ENCODE measurements around the gene SORCS3.
"Not testable (repeated sequence)": the region's sequence is repeated elsewhere in the genome, so short reads cannot be mapped to it uniquely, and the experiment has no call there.

Gene SORCS3

DNA sequence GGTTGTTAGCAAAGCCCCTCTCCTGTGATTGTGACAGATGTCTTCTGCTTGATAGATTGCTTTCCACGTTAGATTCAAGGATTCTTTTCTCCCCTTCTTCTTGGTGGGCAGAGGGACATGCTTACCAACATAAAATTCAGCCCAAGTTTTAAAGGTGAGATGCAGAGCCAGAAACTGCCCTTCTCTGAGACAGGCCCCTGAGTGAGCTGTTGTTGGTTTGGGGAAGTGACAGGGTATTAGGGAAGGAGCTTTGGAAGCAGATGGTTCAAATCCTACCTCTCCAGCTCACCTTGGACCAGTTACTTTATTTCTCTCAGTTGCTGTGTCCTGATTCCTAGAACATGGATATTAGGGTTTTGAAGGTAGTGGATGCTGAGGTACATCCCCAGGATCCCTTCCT is 53.0 kb downstream of the SORCS3 start:
- DNase-seq = no peak

DNA sequence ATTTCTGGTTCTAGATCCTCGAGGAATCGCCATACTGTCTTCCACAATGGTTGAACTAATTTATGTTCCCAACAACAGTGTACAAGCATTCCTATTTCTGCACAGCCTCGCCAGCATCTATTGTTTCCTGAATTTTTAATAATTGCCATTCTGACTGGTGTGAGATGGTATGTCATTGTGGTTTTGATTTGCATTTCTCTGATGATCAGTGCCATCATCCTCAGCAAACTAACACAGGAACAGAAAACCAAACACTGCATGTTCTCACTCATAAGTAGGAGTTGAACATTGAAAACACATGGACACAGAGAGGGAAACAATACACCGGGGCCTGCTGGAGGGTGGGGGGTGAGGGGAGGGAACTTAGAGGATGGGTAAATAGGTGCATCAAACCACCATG is 62.2 kb downstream of the SORCS3 start:
- not testable (repeated sequence) for DNase-seq

DNA sequence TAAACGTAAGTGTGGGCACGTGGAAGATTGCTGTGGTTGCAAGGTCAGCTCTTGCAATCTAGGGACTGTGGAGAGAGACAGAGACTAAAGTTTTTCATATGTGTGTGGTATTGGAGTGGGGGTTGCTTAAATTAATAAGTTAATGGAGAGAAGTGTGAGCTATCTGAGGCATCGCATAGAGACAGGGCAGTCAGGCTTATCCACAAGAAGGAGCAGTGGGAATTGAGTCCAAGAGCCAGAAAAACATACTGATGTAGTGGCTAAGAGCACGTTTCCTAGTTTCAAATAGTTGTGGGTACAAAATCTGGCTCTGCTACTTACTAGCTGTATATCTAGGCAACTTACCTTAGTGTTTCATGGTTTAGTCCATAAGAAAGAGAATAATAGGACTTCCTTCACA is 65.8 kb downstream of the SORCS3 start:
- DNase-seq = no peak

DNA sequence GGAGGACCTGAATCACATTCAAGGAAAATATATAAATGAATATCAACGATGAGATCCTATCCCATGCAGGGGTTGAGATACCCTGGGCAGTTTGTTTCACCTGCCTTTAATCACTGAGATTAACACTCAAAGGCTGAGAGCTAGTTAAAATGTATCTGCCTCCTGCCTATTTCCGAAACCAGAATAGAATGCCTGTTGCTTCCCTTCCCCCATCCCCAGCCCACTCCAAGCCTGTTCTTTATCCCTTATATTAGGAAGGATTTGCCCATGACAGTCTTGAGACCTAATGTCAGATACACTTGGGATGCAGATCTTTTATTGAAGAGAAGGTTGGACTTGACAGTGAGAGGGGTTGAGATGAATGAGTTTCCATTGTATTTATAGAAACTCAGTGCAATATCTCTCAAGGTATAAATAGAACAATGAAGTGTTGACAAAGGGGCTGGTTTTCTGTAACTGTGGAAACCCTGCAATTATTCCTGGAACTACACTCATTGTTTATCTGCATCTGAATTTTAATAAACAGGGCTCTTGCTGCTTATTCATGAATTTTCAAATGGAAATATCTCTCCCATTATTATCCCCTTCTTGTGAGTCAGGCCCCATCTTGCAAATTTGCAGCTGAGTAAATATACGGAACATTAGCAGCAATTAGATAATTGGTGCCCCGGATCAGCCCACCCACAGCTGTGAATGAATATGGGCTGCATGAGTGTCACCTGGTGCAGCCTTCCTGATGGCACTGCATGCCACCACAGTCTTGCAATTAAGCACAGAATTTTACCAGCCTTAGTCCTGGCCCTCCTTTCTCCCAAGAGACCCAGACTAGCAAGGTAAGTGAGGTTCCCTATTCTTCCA is 66.7 kb downstream of the SORCS3 start:
- DNase-seq = no peak

DNA sequence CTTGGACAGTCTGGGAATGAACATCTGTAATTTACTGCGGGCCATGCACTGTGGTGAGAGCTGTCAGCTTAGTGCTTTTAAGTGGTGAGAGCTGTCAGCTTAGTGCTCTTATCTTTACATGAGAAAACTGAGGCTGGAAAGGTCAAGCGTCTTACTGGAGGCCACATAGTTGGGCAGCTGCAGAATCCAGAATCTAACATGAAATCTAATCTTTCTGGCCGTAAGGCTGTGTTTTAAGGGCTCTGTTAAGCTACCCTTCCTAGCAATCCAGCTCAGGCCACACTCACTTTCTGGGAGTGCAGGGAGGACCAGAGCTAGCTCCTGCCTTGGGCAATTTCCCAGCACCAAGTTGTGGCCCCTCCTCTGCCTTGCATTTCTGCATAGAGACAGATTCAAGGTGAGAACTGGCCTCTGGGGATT is 70.2 kb downstream of the SORCS3 start:
- DNase-seq = no peak

DNA sequence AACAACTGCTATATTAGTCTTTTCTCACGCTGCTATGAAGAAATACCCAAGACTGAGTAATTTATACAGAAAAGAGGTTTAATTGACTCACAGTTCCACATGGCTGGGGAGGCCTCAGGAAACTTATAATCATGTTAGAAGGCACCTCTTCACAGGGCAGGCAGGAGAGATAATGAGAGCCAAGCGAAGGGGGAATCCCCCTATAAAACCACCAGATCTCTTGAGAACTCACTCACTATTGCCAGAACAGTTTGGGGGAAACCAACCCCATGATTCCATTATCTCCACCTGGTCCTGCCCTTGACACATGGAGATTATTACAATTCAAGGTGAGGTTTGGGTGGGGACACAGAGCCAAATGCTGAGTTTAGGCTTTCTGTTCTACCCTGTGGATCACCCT is 89.5 kb downstream of the SORCS3 start:
- DNase-seq = not testable (repeated sequence)

DNA sequence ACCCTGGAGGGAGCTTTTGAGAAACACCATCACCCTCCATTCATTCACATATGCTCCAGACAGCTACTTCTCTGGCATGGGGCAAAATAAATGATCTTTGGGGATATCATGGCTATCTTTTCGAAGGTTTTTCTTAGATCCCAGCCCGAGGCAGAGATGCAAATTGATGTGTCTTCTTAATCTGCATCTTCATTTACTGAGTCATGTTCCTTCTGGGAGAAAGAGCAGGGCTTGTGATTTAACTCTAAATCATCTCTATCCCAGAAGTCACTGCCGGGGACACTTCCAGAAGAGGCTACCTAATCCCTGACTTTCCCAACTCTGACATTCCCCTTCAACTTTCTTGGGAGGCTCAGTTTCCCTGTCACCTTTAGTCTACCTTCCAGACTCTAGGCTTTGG is 90.1 kb downstream of the SORCS3 start:
- DNase-seq = no peak

DNA sequence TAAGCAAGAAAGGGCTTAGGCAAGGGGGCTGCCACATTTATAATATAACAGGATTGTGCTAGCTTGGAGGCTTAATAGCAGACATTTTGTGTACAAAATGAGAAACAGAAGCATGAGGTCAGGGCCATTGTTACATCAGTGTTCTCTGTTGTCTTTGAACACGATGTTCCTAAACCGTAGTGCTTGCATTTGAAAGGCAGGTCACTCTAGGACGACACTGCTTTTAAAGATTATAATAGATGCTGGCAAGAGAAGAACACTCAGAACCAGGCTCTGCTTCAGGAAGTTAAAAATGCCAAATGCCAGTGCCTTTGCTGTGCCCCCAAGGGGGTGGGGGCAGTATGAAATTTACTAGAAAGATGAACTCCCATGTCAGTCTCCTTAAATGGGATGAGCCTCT is 91.1 kb downstream of the SORCS3 start:
- DNase-seq = no peak

DNA sequence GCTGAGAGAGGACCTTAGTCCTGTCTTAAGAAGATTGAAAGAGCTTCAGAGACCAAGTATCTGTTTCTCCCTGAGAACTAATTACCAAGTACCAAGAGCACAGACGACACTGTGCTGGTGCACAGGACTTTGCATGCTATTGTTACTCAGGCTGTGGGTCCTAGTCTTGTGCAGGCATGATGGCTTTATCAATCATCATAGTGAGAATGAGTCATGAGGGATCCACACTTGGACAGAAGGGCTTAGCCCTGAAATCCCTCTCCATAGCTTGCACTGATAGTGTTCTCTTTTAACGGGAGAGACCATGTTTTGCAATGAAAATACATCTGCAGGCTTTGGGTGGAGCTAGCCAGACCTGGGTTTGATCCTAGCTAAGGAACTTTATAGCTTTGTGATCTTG is 93.3 kb downstream of the SORCS3 start:
- DNase-seq = no peak

DNA sequence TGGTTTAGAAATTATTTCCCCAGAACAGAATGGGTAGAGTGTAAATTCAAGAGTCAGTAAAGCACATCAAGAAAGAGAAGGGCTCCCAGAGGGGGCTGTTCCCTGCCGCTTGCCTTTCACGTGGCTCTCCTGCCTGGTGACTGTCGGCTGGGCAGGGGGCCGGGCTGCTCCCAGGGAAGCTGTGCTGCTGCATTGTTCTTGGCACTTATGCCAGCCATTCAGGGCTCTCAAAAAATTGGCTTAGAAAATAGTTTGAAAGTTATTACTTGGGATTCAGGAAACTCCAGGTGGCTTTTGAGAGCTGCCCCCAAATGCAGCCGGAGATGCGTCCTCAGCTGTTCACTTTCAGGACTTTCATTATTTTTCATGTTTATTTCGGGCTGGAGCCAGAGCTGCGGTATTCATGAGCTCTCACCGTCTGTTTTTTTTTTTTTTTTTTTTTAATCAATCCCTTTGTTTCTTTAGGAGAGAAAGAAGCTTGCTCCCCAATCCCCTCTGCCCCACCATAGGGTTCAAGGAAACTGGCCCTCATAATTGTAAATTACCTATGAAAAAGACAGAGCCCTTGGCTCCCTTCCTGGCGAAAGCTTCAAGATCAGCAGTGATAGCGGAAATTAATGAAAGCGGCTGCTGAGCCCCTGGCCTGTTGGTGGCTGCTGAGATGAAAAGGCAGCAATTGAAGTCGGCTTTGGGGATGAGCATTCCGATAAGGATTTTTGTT is 94.1 kb downstream of the SORCS3 start:
- no peak for DNase-seq

DNA sequence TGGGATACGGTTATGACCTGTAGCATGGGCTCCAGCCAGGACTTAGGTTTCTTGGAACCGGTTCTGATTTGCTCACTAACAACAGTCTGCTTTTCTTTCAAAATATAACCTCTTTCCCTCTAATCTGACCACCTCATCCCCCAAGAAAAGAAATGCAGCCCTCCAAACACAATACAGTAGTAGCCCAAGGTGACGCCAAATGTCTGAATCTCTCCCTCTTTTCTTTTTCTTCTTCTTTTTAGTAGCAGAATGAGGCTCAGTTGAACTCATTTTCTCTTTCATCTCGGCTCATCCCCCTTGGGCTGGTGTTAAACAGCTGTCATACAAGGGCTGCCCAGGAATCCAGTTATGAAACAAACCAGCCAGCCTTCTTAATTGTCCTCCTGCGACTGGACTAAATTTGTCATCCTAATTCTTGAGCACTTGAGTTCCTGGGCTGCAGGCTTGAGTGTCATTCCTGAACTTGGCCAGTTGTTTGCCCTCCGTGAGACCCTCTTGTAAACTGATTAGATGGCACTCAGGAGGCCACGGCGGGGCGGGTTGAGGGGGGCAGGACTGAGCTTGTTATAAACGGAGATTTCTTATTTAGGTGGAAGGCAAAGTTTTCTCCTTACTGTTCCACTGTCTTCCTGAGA is 94.8 kb downstream of the SORCS3 start:
- no peak for DNase-seq

DNA sequence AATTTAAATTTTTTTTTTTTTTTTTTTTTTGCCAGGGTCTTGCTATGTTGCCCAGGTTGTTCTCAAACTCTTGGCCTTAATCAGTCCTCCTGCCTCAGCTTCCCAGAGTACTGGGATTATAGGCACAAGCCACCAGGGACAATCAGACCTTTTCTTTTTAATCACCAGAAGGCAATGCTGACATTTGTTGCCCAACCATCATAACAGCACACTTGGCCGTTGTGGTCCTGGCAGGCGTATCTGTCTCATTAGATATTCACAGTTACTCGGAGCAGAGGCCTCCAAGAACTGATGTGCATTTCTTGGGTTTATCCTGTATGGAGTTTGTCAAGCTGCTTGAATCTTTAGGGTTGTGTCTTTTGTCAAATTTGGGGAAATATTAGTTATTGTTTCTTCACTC is 100.0 kb downstream of the SORCS3 start:
- no peak for DNase-seq

DNA sequence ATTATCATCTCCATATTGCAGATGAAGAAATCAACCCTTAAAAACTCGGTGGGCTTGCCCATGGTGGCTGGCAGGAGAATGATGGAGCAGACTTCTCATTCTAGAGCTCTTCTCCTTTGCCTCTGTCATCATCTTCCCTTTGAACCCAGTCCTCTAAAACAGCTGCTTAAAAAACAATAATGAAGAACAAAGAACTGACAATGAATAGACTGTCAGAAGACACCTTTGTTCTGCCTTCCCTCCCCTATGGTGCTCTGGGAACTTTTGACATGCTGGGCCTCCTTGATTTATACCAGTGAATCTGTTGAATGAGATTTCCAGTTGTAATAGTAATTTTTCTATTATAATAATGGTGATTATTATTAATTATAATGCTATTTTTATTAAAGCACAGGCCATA is 103.0 kb downstream of the SORCS3 start:
- no peak for DNase-seq

DNA sequence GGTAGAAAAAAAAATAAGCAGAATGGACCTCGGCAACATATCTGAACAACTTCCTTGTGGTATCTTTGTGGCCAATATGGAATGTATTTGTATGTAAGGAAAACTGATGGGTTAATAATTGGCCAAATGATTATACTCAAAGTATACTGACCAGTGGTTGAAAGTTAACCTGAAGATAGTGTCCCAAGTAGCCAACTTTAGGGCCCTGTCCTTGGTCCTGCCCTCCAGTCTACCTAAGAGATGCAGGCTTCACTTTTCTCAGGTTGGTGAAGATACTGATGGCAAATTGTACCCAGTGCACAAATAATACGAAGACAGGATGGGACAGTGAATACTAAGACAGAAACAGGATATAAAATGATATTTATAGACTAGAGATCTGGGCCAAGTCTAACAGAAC is 109.2 kb downstream of the SORCS3 start:
- no peak for DNase-seq

DNA sequence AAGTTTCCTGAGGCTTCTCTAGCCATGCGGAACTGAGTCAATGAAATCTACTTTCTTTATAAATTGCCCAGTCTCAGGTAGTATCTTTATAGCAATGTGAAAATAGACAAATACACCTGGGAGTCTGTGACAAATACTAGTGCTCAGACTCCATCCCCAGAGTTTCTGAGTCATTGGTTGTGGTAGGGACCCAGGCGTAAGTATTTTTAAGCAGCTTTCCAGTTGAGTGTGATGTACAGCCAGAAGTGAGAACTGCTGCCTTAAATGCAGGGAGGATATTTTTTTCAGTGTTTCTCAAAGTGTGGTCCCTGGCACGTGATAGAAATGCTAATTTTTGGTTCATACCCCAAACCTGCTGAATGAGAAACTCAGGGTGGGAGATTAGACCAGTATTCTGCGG is 121.7 kb downstream of the SORCS3 start:
- DNase-seq = no peak

DNA sequence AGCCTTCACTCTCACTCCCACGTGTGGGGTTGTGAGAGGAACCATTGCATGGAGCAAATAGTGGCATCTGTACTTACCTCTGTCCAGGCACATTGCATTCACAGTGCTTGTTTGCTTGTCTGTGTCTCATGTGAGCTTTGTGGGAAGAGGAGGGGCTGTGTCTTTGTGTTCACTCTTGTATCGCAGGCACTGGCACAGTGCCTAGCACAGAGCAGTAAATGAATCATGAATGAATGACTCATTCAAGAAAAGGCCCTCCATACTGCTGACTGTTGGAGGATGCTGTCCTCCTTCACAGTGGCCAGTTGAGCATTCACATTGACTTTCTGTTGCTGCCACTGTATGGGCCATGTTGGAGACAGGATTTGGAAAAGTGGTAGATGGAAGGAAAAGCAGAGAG is 125.3 kb downstream of the SORCS3 start:
- no peak for DNase-seq

DNA sequence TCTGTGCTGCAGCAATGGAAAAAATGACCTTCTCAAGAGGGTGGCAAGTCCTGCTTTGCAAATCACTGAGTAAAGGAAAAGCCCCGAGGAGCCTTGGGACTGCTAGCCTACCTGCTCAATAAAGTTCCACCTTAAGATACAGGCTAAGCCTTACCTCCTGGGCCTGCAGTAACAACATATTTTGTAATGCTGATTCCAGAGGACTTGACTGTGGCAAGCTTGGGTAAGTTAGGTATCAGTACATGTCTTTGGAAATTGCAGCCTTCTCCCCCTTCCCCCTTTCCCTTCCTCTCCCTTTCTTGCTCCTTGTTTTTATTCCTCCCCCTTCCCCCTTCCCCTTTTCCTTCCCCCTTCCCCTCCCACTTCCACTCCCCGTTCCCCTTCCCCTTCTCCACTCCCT is 126.2 kb downstream of the SORCS3 start:
- DNase-seq = no peak

DNA sequence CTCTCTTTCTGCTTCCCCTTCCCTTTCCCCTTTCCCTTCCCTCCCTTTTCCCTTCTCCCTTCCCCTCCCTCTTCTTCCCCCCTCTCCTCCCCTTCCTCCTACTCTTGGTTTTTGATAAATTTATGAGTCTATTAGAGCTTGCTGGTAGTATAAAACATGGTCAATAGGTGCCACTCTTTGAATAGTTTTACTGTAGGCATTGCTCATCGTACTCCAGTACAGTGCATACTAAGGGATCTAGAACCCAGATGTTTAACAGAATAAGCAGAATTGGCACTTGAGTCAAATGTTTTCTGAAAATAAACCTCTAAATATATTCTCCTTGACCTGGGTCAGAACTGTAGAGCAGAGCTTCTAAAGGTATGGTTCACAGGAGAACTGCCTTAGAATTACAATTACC is 126.7 kb downstream of the SORCS3 start:
- DNase-seq = no peak

DNA sequence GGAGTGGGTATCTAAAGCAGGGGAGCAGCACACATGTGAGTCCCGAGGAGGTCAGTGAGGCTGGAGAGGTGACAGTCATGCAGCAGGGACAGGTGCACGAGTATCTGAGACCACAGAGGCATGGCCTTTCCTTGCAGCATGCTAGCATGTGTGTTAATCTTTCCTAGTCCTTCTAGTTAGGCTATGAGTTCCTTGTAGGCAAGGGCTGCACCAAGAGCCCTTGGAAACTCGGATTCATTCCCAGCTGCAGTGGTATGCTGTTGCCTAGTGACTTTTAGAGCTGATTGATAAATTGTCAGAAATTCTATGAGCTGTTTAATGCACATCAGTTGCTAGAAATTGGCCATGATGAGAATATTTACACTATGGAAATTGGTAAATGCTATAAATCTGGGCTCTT is 132.0 kb downstream of the SORCS3 start:
- no peak for DNase-seq

DNA sequence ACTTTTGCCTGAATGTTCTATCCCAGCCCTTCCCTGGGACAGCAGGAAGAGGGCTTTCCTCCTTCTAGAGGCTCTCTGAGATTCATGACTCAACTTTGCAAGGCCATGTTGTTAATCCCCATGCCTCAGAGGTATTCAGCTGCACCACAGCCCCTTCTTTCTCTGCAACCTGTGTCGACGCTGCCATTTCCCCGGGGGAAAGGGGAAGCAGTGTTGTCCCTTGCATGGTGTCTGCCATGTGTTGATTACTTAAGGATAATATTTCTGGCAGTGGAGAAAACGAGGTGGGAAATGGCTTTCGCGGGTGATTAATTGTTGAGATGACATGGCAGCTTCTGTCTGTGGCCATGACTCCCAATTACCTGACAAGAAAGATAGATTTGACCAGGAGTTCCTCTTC is 133.1 kb downstream of the SORCS3 start:
- no peak for DNase-seq

DNA sequence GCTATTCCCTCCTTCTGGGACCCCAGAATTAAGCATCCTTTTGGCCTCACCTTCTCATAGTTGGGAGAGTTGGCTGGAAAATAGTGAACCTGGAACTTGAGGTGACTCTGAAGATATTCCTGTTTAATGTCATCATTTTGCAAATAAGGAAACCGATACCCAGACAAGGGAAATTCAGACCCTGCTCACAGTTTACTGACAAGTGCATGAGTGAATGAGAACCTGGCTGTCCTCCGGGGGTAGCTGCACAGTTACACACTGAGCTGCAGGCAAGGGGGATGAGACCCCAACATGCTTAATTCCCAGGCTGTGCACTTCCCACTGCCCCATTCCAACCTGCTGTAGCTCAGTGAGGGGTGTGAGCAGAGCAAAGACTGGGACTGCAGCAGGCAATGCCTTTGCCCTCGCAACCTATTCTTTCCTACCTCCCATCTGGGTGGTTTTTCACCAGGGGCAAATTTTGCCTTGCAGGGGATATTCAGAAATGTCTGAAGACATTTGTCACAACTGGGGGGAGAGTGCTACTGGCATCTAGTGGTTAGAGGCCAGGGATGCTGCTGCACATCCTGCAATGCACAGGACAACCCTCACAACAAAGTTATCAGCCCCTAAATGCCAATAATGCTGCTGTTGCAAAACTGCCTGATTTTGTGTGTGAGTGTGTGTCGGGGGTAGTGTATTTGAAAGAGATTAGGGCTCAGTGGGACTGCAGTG is 136.2 kb downstream of the SORCS3 start:
- no peak for DNase-seq

DNA sequence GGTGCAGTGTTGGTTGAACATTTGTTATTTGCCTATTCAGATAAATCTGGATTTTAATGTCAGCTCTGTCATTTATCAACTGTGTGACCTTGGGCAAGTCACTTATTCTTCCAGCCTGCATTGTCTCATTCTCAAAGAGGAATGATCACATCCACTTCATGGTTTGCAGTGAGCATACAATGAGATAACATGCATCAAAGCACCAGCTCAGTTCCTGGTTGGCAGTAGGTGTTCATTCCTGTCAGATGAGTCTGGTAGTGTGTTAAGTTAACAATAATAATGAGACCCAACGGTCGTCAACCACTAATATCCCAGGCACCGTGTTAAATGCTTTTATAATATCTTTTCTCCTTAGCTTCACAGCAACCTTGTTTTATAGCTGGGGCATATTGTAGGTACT is 137.3 kb downstream of the SORCS3 start:
- no peak for DNase-seq

DNA sequence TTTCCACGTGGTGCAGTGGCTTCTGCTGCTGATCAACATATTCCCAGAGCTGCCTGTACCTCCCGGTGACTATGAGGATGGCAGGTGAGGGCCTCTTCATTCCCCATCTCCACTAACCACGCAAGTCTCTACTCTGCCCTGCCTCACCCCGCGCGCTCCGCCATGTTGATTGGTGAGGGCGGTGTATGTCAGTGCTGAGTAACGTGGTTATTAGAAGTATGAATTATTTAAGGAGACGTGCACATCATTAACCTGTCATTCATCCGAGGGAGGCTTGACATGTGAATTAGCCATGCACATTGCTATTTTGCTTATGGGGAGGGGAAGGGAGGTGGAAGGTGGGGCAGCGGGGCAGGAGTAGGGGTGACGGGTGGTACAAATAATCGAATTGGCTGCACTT is 138.6 kb downstream of the SORCS3 start:
- DNase-seq = no peak

All from activated CD8-positive, alpha-beta memory T cell treated with anti-CD3 and anti-CD28 coated beads for 24 hours (primary cell).